NB4 (cell line): ENCODE measurements around the gene MYO1A.

ENCODE experiments used
- MYC ChIP-seq: IDR thresholded peaks from 2 replicates; pipeline ENCODE4 v1.6.1; 2011; ENCODE audit warnings: low read depth, low read length
- POLR2A ChIP-seq: IDR thresholded peaks from 2 replicates; pipeline ENCODE4 v1.6.1; 2011; ENCODE audit warnings: mild to moderate bottlenecking; ENCODE audit not compliant: insufficient read length; ENCODE audit errors: extremely low read depth
- TF ChIP-seq, protein P1 (sequence below): IDR thresholded peaks from one replicate; pipeline ENCODE4 v1.5.1; 2012; ENCODE audit warnings: low read depth, low read length
- TF ChIP-seq, protein P2 (sequence below): IDR thresholded peaks from 2 replicates; pipeline ENCODE4 v1.6.1; 2011; ENCODE audit warnings: low read depth, low read length

DNA sequence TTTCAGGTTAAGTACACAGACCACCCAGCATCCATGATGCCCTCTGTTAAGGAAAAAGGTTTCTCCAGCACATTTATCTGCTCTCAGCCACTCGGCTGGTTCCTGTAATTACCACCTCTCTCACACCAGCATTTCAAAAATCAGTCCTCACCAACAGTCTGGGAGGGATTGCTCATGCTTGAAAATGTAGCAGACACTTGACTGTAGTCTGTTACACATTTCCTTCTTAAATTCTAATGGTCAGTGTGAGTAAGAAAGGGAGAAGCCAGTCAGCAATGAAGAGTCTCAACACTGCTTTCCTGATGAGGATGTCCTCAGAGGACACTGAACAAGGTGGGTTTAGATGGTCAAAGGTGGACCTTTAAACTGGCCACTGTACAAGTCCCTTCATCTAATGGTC lies 49.5 kb downstream of the MYO1A start:
- TF ChIP-seq POLR2A (no peak), MYC (no peak)
- TF ChIP-seq, protein P1, sequence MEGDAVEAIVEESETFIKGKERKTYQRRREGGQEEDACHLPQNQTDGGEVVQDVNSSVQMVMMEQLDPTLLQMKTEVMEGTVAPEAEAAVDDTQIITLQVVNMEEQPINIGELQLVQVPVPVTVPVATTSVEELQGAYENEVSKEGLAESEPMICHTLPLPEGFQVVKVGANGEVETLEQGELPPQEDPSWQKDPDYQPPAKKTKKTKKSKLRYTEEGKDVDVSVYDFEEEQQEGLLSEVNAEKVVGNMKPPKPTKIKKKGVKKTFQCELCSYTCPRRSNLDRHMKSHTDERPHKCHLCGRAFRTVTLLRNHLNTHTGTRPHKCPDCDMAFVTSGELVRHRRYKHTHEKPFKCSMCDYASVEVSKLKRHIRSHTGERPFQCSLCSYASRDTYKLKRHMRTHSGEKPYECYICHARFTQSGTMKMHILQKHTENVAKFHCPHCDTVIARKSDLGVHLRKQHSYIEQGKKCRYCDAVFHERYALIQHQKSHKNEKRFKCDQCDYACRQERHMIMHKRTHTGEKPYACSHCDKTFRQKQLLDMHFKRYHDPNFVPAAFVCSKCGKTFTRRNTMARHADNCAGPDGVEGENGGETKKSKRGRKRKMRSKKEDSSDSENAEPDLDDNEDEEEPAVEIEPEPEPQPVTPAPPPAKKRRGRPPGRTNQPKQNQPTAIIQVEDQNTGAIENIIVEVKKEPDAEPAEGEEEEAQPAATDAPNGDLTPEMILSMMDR, result no peak
- TF ChIP-seq, protein P2, sequence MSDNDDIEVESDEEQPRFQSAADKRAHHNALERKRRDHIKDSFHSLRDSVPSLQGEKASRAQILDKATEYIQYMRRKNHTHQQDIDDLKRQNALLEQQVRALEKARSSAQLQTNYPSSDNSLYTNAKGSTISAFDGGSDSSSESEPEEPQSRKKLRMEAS, result no peak
